Loucy (cell line): ENCODE data around the gene PTGR2.
A peak's percentile ranks its signal among the peaks of the same experiment; 100 is the strongest.
"Not testable (repeated sequence)": the region's sequence is repeated elsewhere in the genome, so short reads cannot be mapped to it uniquely, and the experiment has no call there.

Source experiments
- H2AFZ ChIP-seq: fragments of 200-600 bp; sonication (generic); 2 replicates; pipeline ENCODE4 v1.6.0; 2016; ENCODE audit warnings: antibody characterized with exemption, mild to moderate bottlenecking, low read length, moderate library complexity
- H3F3A ChIP-seq: fragments of 200-600 bp; 2 replicates; pipeline ENCODE4 v1.6.0; 2016; ENCODE audit warnings: antibody characterized with exemption, low read depth, mild to moderate bottlenecking
- H3K27me3 ChIP-seq: fragments of 200-600 bp; sonication (generic); 2 replicates; pipeline ENCODE4 v1.6.1; 2014; ENCODE audit warnings: low read length, mild to moderate bottlenecking; ENCODE audit not compliant: insufficient read depth, poor library complexity, severe bottlenecking
- H3K36me3 ChIP-seq: fragments of 200-600 bp; sonication (generic); 2 replicates; pipeline ENCODE4 v1.6.1; 2016; ENCODE audit warnings: low read length; ENCODE audit not compliant: insufficient read depth
- H3K4me1 ChIP-seq: fragments of 200-600 bp; sonication (generic); 2 replicates; pipeline ENCODE4 v1.5.1; 2014; ENCODE audit warnings: low read length, mild to moderate bottlenecking; ENCODE audit not compliant: insufficient read depth, poor library complexity, severe bottlenecking
- H3K4me2 ChIP-seq: fragments of 200-600 bp; sonication (generic); 2 replicates; pipeline ENCODE4 v1.6.0; 2014; ENCODE audit warnings: antibody characterized with exemption, low read length, low read depth, mild to moderate bottlenecking; ENCODE audit not compliant: poor library complexity, severe bottlenecking
- H3K4me3 ChIP-seq: fragments of 200-600 bp; sonication (generic); 2 replicates; pipeline ENCODE4 v1.5.1; 2014; ENCODE audit warnings: low read length, mild to moderate bottlenecking, mixed read lengths; ENCODE audit not compliant: poor library complexity, severe bottlenecking
- H3K79me2 ChIP-seq: fragments of 200-600 bp; sonication (generic); 2 replicates; pipeline ENCODE4 v1.6.1; 2014; ENCODE audit warnings: low read length; ENCODE audit not compliant: insufficient read depth
- H3K9ac ChIP-seq: fragments of 200-600 bp; sonication (generic); 2 replicates; pipeline ENCODE4 v1.6.0; 2014; ENCODE audit warnings: mild to moderate bottlenecking, low read depth, low read length, moderate library complexity; ENCODE audit not compliant: poor library complexity, severe bottlenecking
- H3K9me2 ChIP-seq: fragments of 200-600 bp; sonication (generic); replicated peaks from 2 replicates; pipeline ENCODE4 v1.6.1; 2016; ENCODE audit warnings: low read depth, low read length, mixed read lengths
- H3K9me3 ChIP-seq: fragments of 200-600 bp; sonication (generic); 2 replicates; pipeline ENCODE4 v1.6.1; 2014; ENCODE audit warnings: mild to moderate bottlenecking, antibody characterized with exemption, low read length, low read depth; ENCODE audit not compliant: insufficient read depth
- H4K20me1 ChIP-seq: fragments of 200-600 bp; sonication (generic); 2 replicates; pipeline ENCODE4 v1.6.0; 2014; ENCODE audit warnings: antibody characterized with exemption, low read length, mild to moderate bottlenecking; ENCODE audit not compliant: insufficient read depth, poor library complexity, severe bottlenecking
- EZH2phosphoT487 ChIP-seq: fragments of 200-600 bp; IDR thresholded peaks from 2 replicates; pipeline ENCODE4 v1.6.1; 2018; ENCODE audit warnings: antibody characterized with exemption, mild to moderate bottlenecking, moderate library complexity, borderline replicate concordance
- TF ChIP-seq, protein P1 (sequence below): fragments of 200-600 bp; sonication (generic); conservative IDR thresholded peaks from 2 replicates; pipeline ENCODE4 v1.5.1; 2014; ENCODE audit warnings: mild to moderate bottlenecking, antibody characterized with exemption, low read length

PTGR2 gene

DNA sequence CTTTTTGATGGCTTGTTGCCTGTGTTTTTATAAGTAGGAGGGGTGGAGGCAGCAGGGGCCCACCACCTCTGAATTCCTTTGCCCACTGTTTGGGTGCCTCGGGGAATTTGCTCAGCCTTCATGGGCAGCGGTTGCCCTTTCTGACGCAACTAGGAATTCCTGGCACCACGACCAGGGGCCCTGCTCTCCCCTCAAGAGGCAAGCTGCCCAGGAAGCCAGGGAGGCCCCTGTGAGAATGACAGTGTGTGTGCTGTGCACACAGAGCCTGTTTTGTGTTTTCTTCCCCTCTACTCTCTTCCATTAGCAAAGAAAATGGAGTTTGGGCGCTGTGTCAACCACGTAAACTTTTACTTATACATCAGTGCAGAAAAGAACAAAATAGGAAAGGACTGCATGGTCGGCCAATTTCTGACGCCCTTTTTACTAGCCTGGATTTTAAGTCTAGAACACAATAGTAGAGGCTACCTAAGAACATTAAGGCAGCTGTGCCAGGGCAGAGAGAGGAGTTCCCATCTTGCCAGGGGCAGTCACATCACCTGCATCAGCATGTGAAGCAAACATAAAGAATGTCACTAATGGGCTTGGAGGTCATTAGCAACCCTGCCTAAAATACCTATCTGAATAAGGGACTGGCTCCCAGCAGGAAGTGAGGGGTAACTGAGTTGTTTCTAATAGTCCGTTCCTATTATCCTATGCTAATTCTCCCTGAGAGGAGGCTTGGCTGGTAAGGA lies 17.9 kb upstream of the PTGR2 start:
- Histone ChIP-seq H3K36me3 (no peaks in the 10 kb centered on the region), H3F3A (no peaks in the 10 kb centered on the region), H3K9me3 (no peaks in the 10 kb centered on the region), H4K20me1 (no peaks in the 10 kb centered on the region), H3K27me3 (no peaks in the 10 kb centered on the region), H2AFZ (peak overlapping the region; percentile 33; the same call in 1 of the 2 replicates), H3K79me2 (no peaks in the 10 kb centered on the region), H3K4me1 (no peaks in the 10 kb centered on the region), H3K9me2 (no peaks in the 10 kb centered on the region), H3K4me2 (no peak overlapping the region), H3K4me3 (no peak overlapping the region), H3K9ac (no peak overlapping the region)
- TF ChIP-seq EZH2phosphoT487, result no peak
- TF ChIP-seq, protein P1, sequence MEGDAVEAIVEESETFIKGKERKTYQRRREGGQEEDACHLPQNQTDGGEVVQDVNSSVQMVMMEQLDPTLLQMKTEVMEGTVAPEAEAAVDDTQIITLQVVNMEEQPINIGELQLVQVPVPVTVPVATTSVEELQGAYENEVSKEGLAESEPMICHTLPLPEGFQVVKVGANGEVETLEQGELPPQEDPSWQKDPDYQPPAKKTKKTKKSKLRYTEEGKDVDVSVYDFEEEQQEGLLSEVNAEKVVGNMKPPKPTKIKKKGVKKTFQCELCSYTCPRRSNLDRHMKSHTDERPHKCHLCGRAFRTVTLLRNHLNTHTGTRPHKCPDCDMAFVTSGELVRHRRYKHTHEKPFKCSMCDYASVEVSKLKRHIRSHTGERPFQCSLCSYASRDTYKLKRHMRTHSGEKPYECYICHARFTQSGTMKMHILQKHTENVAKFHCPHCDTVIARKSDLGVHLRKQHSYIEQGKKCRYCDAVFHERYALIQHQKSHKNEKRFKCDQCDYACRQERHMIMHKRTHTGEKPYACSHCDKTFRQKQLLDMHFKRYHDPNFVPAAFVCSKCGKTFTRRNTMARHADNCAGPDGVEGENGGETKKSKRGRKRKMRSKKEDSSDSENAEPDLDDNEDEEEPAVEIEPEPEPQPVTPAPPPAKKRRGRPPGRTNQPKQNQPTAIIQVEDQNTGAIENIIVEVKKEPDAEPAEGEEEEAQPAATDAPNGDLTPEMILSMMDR, result no peak

DNA sequence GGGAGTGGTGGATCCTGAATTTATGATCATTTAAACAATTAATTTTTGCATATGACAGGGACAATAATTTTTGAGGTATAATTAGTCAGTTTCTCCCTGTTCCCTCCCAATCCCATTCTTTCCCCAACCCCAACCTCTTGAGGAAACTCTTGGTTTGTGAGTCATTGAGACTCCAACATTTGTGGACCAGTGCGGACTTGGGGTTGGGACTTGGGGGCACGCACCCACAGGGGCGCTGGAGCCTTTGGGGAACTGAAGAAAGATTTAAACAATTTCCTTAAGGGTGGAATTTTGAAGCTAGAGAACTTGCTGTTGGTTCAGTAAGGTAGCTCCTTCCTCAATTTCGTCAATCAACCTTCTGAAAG lies 17.4 kb upstream of the PTGR2 start:
- Histone ChIP-seq H3F3A (no peaks in the 10 kb centered on the region), H4K20me1 (no peaks in the 10 kb centered on the region), H3K9ac (no peak overlapping the region), H3K9me2 (no peaks in the 10 kb centered on the region), H3K79me2 (no peaks in the 10 kb centered on the region), H3K36me3 (no peaks in the 10 kb centered on the region), H3K9me3 (no peaks in the 10 kb centered on the region), H3K4me1 (no peaks in the 10 kb centered on the region), H2AFZ (peak overlapping the region; percentile 33; the same call in 1 of the 2 replicates), H3K27me3 (no peaks in the 10 kb centered on the region), H3K4me2 (no peak overlapping the region), H3K4me3 (no peak overlapping the region)
- TF ChIP-seq, protein P1, result no peak
- no peak for TF ChIP-seq EZH2phosphoT487

GRCh38 chr14:73838293-73839034 lies 13.2 kb upstream of the PTGR2 start:
- H3K9ac ChIP-seq, H3K79me2 ChIP-seq, H3K27me3 ChIP-seq: not testable (repeated sequence)

More at GRCh38 chr14:73838293-73839034, 13.2 kb upstream of the PTGR2 start:
- not testable (repeated sequence) for H3K36me3 ChIP-seq, H3K9me2 ChIP-seq, H3K4me3 ChIP-seq, H3F3A ChIP-seq, H3K4me1 ChIP-seq, H2AFZ ChIP-seq, H3K4me2 ChIP-seq, H3K9me3 ChIP-seq, H4K20me1 ChIP-seq
